Bronchial epithelial cell (primary cell): Measurements from ENCODE around the gene MCRIP2. TPM values are rescaled to one million over a fixed set of nuclear protein-coding genes. Genes with fewer than 3 reads are reported as not detected.

Source experiments
- DNase-seq: peaks from one replicate; pipeline ENCODE4 v3.0.0-alpha.2; 2010; ENCODE audit warnings: low read depth
- FAIRE-seq: peaks from 2 replicates; lab custom pipeline; 2011; peaks lifted over from hg19 to GRCh38; lab: Jason Lieb, UNC
- H3K27me3 ChIP-seq: 2 replicates; pipeline ENCODE4 v1.5.1; 2011; ENCODE audit warnings: low read length; ENCODE audit not compliant: control insufficient read depth, insufficient read depth
- H3K36me3 ChIP-seq: 2 replicates; pipeline ENCODE4 v1.5.1; 2011; ENCODE audit warnings: low read length; ENCODE audit not compliant: control insufficient read depth, insufficient read depth
- H3K4me3 ChIP-seq: 2 replicates; pipeline ENCODE4 v1.5.1; 2011; ENCODE audit warnings: mild to moderate bottlenecking, low read depth, low read length, control low read depth
- total RNA-seq: library from RNA; depleted of rRNA; stranded (reverse); fragments of >200 nt; gene quantifications from 2 replicates; pipeline ENCODE4 v1.2.1, GENCODE V29; 2014
- TF ChIP-seq, protein P1 (sequence below): IDR thresholded peaks from 2 replicates; pipeline ENCODE4 v1.5.1; 2011; ENCODE audit warnings: mild to moderate bottlenecking, moderate library complexity, low read length, control low read depth, inconsistent platforms; ENCODE audit not compliant: insufficient read depth, severe bottlenecking

MCRIP2 gene
- total RNA-seq, 1 donor from 2014 or later = 45.0 TPM

DNA sequence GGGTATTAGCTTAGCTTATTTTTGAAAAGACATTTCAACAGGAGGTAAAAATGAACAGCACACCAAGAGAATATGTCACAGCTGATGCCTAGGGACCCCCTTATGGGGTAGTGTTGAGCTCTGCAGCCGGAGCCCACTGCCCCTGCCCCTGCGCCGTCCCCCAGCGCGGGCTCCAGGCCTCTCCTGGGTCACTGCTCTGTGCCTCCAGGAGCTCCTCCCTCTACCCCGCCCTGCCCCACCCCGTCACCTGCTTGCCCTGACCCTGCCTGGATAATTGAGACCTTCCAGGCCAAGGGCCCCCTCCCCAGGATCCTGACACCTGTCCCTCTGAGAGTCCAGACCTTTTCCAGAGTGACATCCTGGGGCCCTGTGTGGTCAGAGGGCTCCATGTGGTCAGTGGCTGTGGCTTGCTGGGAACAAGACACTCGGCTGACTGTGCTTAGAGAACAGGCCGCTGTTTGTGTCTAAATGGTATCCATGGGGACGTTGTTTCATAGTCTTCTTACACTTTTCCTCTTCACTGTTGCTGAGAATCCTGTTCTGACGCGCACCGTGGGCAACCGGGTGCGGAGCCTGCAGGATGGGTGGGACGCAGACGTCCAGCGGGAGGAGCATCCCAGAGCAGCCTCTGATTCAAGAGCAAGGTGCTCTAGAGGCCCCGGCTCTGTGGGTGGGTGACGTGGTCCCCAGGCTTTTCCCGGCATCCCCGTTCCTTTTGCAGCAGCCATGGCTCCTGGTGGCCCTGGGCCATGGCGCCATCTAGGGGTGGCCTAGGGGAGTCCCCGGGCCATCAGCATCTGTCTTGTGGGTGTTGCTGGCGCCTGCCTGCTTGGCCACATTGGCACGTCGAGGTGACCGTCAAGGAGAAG lies 30.9 kb upstream of the MCRIP2 start:
- FAIRE-seq (no peak), DNase-seq (peak; percentile 78)

DNA sequence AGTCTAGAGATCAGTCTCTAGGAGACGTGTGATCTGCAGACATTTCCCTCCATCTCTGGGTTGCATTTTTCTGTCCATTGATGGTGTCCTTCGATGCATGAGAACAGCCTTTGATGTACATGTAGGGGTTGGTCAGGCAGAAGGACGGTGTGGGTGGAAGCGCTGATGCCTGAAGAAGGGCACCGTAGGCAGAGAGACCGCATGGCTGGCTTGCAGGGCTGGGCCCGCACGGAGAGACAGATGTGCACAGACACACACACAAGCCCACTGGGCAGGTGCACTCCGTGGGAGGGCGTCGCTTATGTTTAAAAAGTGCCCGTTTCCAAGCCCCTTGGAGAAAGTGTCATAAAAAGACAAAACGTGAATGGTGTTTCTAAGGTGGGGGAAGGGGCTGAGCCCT lies 26.5 kb upstream of the MCRIP2 start:
- DNase-seq = no peak
- Histone ChIP-seq H3K27me3 (peaks cover 2% of the 10 kb centered on the region), H3K4me3 (no peak overlapping the region), H3K36me3 (peaks cover 3% of the 10 kb centered on the region)
- FAIRE-seq = no peak
- TF ChIP-seq, protein P1, sequence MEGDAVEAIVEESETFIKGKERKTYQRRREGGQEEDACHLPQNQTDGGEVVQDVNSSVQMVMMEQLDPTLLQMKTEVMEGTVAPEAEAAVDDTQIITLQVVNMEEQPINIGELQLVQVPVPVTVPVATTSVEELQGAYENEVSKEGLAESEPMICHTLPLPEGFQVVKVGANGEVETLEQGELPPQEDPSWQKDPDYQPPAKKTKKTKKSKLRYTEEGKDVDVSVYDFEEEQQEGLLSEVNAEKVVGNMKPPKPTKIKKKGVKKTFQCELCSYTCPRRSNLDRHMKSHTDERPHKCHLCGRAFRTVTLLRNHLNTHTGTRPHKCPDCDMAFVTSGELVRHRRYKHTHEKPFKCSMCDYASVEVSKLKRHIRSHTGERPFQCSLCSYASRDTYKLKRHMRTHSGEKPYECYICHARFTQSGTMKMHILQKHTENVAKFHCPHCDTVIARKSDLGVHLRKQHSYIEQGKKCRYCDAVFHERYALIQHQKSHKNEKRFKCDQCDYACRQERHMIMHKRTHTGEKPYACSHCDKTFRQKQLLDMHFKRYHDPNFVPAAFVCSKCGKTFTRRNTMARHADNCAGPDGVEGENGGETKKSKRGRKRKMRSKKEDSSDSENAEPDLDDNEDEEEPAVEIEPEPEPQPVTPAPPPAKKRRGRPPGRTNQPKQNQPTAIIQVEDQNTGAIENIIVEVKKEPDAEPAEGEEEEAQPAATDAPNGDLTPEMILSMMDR = no peak

More for the DNA sequence above, 30.9 kb upstream of the MCRIP2 start:
- no peaks in the 10 kb centered on the region for H3K27me3 ChIP-seq
- TF ChIP-seq, protein P1 = peak; percentile 94
- H3K4me3 ChIP-seq = no peak overlapping the region
- H3K36me3 ChIP-seq = peaks cover 2% of the 10 kb centered on the region

- Histone ChIP-seq H3K36me3 (peaks cover 3% of the 10 kb centered on the region), H3K4me3 (no peak overlapping the region), H3K27me3 (peaks cover 2% of the 10 kb centered on the region)
- FAIRE-seq (no peak), DNase-seq (no peak)
- TF ChIP-seq, protein P1 = no peak
Observed at GRCh38 chr16:616733-617586, 24.7 kb upstream of the MCRIP2 start.

GRCh38 chr16:617855-618254 lies 23.8 kb upstream of the MCRIP2 start:
- TF ChIP-seq, protein P1 = no peak
- FAIRE-seq (no peak), DNase-seq (no peak)
- Histone ChIP-seq H3K36me3 (peaks cover 3% of the 10 kb centered on the region), H3K4me3 (no peak overlapping the region), H3K27me3 (peaks cover 2% of the 10 kb centered on the region)

- H3K4me3 ChIP-seq = no peak overlapping the region
- no peak for FAIRE-seq
- TF ChIP-seq, protein P1 = no peak
Observed at GRCh38 chr16:619476-620100, 22.0 kb upstream of the MCRIP2 start.

More at GRCh38 chr16:619476-620100, 22.0 kb upstream of the MCRIP2 start:
- H3K36me3 ChIP-seq = peaks cover 1% of the 10 kb centered on the region
- DNase-seq = no peak
- peaks cover 2% of the 10 kb centered on the region for H3K27me3 ChIP-seq
